IPS-18a (cell line): ENCODE data around the gene KLF16.

Experiments used
- H3K27ac ChIP-seq: one replicate; pipeline ENCODE4 v1.5.1; 2013; ENCODE audit warnings: low read length
- H3K27me3 ChIP-seq: one replicate; pipeline ENCODE4 v1.6.1; 2013; ENCODE audit warnings: mild to moderate bottlenecking, low read length; ENCODE audit not compliant: control insufficient read depth, insufficient read depth
- H3K36me3 ChIP-seq: one replicate; pipeline ENCODE4 v1.6.1; 2013; ENCODE audit warnings: low read depth, low read length; ENCODE audit not compliant: control insufficient read depth
- H3K4me1 ChIP-seq: one replicate; pipeline ENCODE4 v1.6.1; 2013; ENCODE audit warnings: low read depth, low read length; ENCODE audit not compliant: control insufficient read depth
- H3K4me3 ChIP-seq: one replicate; pipeline ENCODE4 v1.5.1; 2013; ENCODE audit warnings: low read length
- H3K9ac ChIP-seq: one replicate; pipeline ENCODE4 v1.6.1; 2013; ENCODE audit warnings: mild to moderate bottlenecking, low read length, moderate library complexity
- H3K9me3 ChIP-seq: one replicate; pipeline ENCODE4 v1.6.1; 2013; ENCODE audit warnings: low read depth, low read length; ENCODE audit not compliant: control insufficient read depth

The KLF16 gene

DNA sequence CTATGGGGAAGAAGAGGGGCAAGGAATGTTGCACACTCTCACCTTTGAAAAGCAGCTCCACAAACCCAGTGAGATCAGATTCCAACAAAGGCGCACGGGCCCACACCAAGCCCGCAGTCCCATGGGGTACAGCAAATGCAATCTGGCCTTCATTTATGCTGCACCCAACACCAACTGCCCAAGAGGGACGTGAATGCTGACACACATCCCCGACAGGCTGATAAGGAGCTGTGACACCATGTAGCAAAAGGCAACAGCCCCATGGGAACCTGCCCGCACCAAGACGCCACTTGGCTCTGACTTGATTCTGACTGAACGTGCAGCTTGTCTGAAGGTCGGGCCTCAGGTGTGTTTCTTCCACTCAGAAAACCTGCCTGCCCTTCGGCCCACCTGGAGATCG lies 32.4 kb downstream of the KLF16 start:
- no peaks in the 10 kb centered on the region for H3K9me3 ChIP-seq
- no peak overlapping the region for H3K4me3 ChIP-seq
- H3K27me3 ChIP-seq = no peaks in the 10 kb centered on the region
- peaks cover 3% of the 10 kb centered on the region for H3K4me1 ChIP-seq
- H3K9ac ChIP-seq = no peak overlapping the region
- H3K36me3 ChIP-seq = no peaks in the 10 kb centered on the region
- H3K27ac ChIP-seq = no peak overlapping the region

DNA sequence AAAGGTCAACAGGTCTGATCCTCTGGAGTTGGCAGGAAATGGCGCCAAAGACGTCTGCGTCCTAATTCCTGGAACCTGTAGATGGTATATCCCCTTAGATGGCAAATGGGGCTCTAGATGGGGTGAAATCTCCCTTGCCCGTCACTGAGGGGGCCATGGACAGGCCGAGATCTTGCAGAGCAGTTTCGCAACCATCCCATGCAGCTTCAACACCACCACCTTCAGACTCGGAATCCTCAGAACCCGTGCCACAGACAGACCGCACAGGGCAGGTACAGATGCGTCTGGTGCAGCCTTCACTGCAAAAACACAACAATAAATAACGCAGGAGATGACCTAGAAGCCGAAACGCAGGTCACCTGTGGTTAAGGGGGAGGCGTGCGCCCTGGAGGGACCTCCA lies 32.8 kb downstream of the KLF16 start:
- H3K27ac ChIP-seq = no peak overlapping the region
- H3K4me3 ChIP-seq = no peak overlapping the region
- no peaks in the 10 kb centered on the region for H3K27me3 ChIP-seq
- H3K4me1 ChIP-seq = peaks cover 3% of the 10 kb centered on the region
- no peaks in the 10 kb centered on the region for H3K9me3 ChIP-seq
- H3K36me3 ChIP-seq = no peaks in the 10 kb centered on the region
- H3K9ac ChIP-seq = no peak overlapping the region

DNA sequence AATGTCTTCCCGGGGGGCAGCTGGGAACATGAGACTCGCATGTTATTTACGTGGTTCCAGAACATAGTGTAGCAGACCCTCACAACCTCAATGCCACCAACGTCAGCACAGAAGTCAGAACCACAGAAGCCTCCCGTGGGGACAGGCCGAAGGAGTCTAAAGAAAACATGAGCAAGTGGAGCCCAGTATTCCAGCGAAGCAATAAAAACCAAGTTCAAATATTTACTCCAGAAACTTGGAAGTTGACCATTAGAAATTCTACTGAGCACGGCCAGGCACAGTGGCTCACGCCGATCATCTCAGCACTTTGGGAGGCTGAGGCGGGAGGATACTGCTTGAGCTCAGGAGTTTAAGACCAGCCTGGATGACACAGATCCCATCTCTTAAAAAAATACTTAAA lies 33.4 kb downstream of the KLF16 start:
- Histone ChIP-seq H3K27ac (no peak overlapping the region), H3K4me1 (peaks cover 3% of the 10 kb centered on the region), H3K4me3 (no peak overlapping the region), H3K36me3 (no peaks in the 10 kb centered on the region), H3K9me3 (no peaks in the 10 kb centered on the region), H3K9ac (no peak overlapping the region), H3K27me3 (no peaks in the 10 kb centered on the region)

DNA sequence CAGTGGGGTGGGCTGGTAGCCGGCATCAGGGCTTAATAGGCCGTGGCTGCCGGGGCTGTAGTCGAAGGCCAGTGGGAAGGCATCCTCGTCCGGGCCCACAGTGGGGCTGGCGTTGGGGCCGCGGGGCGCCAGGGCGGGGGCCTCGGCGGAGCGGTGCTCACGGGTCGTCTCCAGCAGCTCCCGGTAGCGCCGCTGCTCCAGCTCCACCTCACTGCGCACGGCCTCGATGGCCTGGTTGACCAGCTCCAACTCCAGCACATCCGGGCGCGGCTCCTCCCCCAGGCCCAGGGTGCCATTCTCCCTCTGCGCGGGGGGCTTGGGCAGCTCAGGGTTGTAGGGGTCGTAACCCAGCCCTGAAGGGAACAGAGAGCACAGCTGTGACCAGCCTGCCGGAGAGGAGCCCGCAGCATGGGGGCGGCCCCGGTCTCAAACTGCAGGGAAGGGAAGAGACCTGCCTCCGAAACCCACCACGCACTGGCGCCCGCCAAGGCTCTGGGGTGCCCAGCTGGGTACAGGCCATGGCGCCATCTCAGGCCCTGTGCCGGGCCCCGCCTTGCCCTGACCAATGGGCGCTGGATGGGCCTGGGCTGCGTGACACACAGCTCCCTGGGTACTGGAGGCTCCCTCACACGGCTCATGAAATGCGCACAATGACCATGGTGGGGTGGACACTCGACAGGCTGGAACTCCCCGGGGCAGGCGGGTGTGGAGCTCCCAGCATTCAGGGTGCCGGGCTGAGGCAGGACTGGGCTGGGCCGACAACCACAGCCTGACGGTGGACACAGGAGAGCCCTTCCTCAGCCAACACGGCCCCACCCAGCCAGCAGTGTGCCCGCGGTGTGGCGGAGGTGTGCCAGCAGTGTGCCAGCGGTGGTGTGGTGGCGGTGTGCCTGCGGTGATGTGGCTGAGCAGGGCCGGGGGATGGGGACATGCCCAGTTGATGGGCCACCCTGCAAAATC lies 34.8 kb downstream of the KLF16 start:
- Histone ChIP-seq H3K27ac (no peak overlapping the region), H3K4me3 (no peak overlapping the region), H3K4me1 (peaks cover 3% of the 10 kb centered on the region), H3K9me3 (no peaks in the 10 kb centered on the region), H3K9ac (no peak overlapping the region), H3K27me3 (no peaks in the 10 kb centered on the region), H3K36me3 (peaks cover 4% of the 10 kb centered on the region)

DNA sequence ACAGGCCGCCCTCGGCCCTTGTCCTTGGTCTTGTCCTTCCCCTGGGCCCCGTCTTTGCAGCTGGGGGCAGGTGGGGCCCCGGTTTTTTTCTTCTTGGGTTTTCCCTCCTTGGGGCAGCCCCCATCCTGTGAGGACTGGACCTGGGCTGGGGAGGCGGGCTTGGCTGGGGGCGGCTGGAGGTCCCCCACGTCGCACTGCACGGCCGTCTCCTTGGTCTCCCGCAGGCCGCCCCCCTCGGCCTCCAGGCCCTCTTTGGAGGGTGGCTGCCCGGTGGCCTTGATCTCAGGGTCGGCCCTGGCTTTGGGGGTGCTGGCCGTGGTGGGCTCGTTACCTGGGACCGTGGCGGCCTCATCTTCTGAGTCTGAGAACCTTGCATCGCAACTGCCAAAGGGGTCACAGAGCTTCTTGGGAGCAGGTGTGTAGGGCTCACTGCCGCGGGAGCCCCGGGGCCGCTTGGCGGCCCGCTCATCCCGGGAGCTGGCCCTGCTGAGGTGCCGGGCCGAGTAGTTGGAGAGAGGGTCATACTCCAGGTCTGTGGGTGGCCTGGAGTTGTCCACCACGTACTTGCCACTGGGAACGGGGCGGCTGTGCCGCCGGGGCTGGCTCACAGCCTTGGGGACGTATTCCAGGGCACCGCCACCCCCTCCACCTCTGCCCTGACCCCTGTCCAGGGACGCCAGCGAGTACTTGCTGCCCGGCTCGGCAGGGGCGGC lies 35.7 kb downstream of the KLF16 start:
- H3K4me1 ChIP-seq = peaks cover 3% of the 10 kb centered on the region
- no peak overlapping the region for H3K4me3 ChIP-seq
- no peak overlapping the region for H3K9ac ChIP-seq
- H3K27me3 ChIP-seq = no peaks in the 10 kb centered on the region
- no peaks in the 10 kb centered on the region for H3K9me3 ChIP-seq
- peaks cover 7% of the 10 kb centered on the region for H3K36me3 ChIP-seq
- no peak overlapping the region for H3K27ac ChIP-seq

DNA sequence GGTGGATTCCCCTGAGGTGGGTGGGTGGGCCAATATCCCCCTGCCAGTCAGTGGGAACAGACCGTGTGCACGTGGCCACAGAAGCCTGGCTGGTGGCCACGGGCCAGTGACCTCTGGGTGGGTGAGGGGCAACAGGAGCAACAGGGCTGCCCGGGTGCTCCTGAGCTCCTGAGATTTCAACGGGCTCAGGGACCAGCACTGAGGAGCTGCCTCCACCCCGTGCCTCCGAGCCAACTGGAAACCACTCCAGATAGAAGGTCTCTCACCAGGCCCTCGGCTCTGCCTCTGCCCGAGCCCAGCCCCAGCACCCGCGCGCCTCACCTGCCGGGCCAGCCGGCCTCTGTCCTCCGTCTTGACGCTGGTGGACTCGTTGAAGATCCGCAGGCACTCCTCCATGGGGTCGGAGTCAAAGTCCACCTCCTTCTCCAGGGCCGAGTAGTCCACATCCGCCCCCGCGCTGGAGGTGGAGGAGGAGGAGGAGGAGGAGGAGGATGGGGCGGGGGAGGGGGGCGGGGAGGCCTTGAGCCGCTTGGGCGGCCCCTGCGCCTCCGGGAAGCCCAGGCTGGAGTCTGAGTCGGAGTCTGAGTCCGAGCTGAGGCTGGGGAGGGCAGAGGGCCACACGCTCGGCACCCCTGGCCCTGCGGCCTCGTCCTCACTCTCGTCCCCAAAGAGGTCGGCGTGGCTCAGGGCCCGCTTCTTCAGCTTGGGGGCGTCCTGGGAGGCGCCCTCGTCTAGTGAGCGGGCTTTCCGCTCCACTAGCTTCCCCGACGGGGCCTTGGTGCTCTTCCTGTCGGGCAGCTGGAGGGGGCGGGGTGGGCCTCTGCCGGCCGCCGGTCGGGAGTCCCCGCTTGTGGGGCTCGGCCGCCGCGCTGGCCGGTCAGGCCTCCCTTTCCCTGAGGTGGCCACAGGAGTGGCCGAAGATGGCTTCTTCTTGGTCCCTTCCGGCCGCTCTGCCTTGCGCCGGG lies 36.5 kb downstream of the KLF16 start:
- Histone ChIP-seq H3K4me1 (peaks cover 3% of the 10 kb centered on the region), H3K27ac (no peak overlapping the region), H3K27me3 (no peaks in the 10 kb centered on the region), H3K4me3 (peak overlapping the region; percentile 8), H3K9me3 (no peaks in the 10 kb centered on the region), H3K9ac (no peak overlapping the region), H3K36me3 (peaks cover 7% of the 10 kb centered on the region)

DNA sequence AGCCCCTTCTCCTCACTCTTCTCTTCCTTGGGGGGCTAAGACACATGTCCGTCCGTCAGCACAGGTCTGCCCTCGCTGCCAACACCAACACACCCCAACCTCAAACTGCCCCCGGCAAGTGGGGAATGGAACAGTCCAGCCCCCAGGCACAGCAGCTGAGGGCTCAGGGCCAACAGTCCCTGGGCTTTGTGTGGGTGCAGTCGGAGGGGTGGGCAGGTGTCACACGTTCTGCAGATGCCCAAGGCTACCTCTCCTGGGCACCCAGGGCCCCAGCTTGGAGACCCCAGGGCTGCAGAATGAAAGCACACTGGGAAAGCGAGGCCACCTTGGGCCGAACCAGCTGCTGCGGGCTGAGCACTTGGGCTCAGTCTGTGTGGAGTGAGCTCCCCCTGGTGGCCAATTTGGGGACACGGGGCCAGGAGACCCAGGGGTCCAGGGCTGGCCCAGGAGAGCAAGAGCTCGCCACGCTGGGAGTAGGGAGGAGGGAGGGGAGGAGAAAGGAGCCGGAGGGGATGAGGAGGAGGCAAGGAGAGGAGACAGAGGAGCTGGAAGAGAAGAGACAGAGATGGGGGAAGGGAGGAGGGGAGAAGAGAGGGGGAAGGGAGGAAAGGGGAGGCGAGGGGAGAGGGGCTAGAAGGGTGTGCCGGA lies 37.3 kb downstream of the KLF16 start:
- H3K4me3 ChIP-seq = peak overlapping the region; percentile 8
- H3K9me3 ChIP-seq = no peaks in the 10 kb centered on the region
- H3K27ac ChIP-seq = no peak overlapping the region
- H3K27me3 ChIP-seq = no peaks in the 10 kb centered on the region
- no peak overlapping the region for H3K9ac ChIP-seq
- peaks cover 10% of the 10 kb centered on the region for H3K36me3 ChIP-seq
- peaks cover 3% of the 10 kb centered on the region for H3K4me1 ChIP-seq

DNA sequence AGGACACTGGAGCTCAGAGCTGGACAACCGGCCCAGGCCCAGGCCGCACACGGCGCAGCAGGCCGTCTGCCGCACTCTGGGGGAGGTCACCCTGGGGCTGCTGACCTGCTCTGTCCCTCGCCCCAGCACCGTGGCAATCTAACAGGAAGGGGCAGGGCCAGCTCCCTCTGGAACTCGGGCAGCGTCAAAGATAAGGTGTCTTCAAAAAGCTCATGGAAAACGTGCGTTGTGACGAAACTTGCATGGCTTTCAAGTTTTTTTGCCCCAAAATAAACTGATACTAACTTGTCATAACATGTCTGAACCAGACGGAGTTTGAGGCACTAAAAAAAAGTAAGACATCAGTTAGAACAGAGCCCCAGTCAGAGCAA lies 39.1 kb downstream of the KLF16 start:
- peaks cover 3% of the 10 kb centered on the region for H3K4me1 ChIP-seq
- H3K36me3 ChIP-seq = peaks cover 16% of the 10 kb centered on the region
- no peak overlapping the region for H3K9ac ChIP-seq
- H3K27me3 ChIP-seq = no peaks in the 10 kb centered on the region
- no peak overlapping the region for H3K27ac ChIP-seq
- no peaks in the 10 kb centered on the region for H3K9me3 ChIP-seq
- H3K4me3 ChIP-seq = no peak overlapping the region

DNA sequence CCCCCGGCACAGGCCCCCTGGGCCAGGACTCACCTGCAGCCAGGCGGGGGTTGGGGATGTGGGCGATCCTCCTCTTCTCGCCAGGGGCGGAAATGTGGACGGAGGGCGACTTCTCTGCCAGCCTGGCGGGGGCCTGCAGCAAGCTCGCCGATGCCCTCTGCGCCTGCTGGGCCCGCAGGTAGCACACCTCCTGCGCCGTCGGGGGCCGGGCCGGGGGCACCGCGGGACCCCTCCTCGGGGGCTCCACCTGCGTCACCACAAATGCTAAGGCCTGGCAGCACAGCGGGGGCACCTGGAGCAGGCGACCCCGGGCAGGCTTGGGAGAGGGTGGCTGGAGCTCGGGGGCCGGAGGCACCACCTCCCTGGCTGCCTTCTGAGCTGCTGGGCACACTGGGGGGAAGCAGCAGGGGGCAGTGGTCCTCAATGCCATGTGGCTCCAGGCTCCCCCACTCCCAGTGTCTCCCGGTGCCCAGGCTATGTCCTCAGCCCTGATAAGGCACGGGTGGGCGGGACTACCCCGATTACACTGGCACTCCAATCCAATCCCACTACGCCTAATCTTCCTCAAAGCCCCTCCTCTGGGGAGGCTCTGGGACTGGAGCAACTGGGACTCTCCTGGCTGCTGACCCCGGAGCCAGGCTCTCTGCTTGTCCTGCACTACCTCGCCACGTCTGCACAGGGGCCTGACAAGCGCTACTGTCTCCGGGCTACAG lies 39.7 kb downstream of the KLF16 start:
- Histone ChIP-seq H3K36me3 (peaks cover 16% of the 10 kb centered on the region), H3K27ac (no peak overlapping the region)

DNA sequence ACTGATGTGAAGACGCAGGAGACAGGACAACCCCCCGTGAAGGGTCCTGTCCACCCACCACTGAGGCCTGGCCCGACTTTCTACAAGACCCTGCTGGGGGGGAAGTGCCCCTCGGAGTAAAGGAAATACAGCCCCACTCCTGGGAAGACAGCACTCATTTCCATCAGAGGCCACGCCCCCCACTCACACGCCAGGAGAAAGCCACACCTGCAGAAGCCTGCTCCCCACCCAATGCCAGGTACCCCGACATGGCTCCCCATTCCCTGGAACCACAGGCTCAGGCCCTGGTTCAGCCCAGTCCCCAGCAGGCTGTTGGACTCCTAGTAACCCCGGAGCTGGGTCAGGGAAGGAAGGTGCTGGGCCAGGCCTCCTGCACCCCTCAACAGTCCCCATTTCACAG lies 40.4 kb downstream of the KLF16 start:
- H3K27ac ChIP-seq = no peak overlapping the region
- H3K36me3 ChIP-seq = peaks cover 16% of the 10 kb centered on the region
- H3K27me3 ChIP-seq = no peaks in the 10 kb centered on the region
- H3K9ac ChIP-seq = no peak overlapping the region
- H3K4me1 ChIP-seq = peaks cover 3% of the 10 kb centered on the region
- no peaks in the 10 kb centered on the region for H3K9me3 ChIP-seq
- H3K4me3 ChIP-seq = no peak overlapping the region

More for the DNA sequence above, 39.7 kb downstream of the KLF16 start:
- no peak overlapping the region for H3K9ac ChIP-seq
- peaks cover 3% of the 10 kb centered on the region for H3K4me1 ChIP-seq
- H3K27me3 ChIP-seq = no peaks in the 10 kb centered on the region
- H3K4me3 ChIP-seq = no peak overlapping the region
- no peaks in the 10 kb centered on the region for H3K9me3 ChIP-seq
